ENCODE measurements around the gene SEMA3F.

SEMA3F gene

DNA sequence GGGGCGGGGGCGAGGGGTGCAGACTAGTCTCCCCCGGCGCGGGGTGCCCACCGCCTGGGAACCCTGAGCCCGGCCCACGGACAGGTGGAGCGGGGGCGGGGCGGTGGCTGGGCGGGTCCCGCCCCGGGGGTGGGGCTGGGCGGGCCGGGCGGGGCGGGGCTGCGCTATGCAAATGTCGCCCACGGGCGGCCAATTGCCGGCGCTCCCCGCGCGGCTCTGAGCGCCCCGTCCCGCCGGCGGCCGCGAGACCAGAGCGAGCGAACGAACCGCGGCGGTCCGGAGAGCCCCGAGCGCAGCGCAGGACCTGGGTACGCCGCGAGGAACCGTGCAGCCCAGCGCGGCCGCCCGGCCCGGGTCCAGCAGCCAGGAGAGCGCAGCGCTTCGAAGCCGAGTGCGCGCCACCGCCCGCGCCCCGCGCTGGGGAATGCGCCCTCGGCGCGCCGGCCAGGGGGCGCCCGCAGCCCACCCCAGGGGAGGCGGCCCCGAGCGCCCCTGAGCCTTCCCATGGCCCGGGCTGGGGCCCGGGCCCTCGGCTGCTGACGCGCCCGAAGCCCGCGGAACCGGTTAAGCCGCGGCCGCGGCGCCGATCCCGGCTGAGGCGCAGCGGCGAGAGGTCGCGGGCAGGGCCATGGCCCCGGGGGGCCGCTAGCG, at the start of gene SEMA3F:
TSS of gene SEMA3F (plus strand) at position 485 of the 651 bp plus-strand sequence. CDS start 4,299 bp downstream, outside the sequence.
- peak; percentile 28 for DNase-seq

GRCh38 chr3:50111757-50112156, 43.4 kb upstream of the SEMA3F start:
- DNase-seq = no peak

- no peak for DNase-seq
Measured at GRCh38 chr3:50112462-50112861, 42.7 kb upstream of the SEMA3F start.

DNA sequence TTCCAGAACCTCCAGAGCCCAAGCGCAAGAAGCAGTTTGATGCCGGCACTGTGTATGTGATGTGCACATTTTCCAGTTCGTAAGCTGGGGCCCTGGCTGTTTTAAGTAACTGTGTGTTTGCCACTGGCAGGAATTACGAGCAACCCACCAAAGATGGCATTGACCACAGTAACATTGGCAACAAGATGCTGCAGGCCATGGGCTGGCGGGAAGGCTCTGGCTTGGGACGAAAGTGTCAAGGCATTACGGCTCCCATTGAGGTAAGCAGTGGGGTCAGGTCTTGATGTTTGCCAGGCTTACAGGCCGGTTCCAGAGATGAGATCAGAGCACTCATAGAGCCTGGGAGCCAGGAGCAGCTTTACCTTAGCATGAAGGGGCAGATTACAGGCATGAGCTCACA, 38.0 kb upstream of the SEMA3F start:
- no peak for DNase-seq

GRCh38 chr3:50118237-50118636, 36.9 kb upstream of the SEMA3F start:
- no peak for DNase-seq

- DNase-seq = no peak
Measured at GRCh38 chr3:50119786-50120185, 35.3 kb upstream of the SEMA3F start.

GRCh38 chr3:50120364-50121071, 34.6 kb upstream of the SEMA3F start:
- no peak for DNase-seq

DNA sequence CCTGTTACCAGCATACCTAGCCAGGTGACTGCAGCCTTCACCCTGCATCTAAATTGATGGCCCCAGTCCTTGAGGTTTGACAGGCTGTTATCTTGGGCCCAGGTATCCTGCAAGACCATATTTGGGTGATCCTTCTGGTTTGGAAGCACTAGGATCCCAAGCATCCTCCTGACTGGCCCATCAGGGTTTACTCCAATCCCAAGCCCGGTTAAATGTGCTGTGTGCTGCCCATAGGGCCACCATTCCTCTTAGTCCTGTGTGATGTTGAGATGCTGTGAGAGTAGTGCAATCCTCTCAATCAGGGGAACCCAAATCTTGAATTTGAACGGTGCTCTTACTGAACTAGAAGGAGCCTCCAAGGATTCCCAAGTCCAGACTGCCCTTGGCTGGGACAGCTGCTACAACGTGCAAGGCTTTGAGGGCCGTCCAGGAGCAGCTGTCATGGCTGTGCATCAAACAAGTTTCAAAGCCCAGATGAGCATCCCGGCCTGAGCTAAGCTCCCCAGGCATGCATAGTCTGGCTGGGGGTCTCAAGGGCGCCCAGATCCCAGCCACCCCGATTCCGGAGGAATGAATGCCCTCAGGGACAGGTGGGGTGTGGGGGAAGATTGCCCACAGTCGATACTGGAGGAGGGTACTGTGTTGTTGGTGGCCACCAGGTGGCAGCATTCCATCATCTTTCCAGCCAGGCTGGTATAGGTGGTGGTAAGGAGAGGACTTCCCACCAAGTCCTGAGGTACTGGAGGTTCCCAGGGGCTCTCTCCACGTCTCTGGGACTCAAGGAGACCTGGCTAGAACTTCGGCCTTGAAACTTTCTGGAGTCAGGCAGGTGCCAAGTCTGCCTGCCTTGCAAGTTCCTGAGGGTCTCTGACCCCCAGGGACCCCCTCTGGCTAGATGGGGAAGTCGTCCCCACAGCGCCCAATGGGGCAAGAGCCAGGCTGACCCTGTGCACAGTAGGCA, 33.8 kb upstream of the SEMA3F start:
- DNase-seq = peak; percentile 77

DNA sequence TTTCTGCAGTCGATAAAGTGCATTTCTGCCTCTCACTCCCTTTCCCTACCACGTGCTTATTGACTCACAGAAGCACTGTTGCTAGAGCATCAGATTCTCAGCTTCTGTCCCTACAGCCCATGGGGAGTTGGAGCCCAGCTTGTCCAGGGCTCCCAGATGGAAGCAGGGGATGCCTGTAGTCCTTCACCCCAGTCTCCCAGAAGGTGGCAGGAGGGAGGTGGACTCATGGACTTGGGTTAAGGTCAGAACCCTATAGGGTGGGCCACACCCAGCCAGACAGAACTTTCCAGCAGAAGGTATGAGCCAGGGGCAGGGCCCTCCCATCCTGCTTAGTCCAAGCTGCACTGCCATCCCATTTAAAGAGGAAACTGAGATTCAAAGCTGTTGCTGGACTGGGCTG, 33.1 kb upstream of the SEMA3F start:
- no peak for DNase-seq

DNA sequence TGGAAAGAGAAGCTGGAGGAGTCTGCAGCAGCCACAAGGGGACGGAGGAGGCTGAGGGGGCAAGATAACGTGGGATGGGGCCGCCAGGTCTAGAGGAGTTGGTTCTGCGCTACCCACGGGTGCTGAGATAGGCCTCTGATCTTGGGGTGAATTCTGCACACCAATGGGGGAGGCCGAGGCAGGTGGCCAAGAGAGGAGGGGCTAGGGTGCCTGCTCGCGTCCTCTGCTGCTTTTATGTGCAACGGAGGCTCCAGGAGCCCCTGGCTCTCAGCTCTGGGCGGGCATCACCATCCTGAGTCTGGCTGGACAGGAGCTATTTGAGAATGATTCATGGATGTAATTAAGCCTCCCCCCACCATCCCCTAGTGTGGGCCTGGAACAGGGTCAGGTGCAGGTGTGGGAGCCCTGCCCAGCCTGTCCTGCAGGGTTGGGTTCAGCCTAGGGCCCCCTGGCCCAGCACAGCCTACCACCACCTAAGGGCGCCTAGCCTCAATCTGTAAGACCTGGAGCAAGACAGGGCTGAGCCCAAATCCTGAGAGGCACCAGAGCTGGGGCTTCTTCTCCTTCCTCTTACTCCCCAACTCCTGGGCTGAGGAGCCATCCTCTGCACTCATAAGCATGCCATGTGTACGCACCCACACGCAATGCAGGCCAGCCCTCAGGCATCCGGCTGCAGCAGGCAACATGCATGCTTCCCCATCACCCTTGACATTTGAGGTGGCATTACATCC, 32.3 kb upstream of the SEMA3F start:
- no peak for DNase-seq

DNA sequence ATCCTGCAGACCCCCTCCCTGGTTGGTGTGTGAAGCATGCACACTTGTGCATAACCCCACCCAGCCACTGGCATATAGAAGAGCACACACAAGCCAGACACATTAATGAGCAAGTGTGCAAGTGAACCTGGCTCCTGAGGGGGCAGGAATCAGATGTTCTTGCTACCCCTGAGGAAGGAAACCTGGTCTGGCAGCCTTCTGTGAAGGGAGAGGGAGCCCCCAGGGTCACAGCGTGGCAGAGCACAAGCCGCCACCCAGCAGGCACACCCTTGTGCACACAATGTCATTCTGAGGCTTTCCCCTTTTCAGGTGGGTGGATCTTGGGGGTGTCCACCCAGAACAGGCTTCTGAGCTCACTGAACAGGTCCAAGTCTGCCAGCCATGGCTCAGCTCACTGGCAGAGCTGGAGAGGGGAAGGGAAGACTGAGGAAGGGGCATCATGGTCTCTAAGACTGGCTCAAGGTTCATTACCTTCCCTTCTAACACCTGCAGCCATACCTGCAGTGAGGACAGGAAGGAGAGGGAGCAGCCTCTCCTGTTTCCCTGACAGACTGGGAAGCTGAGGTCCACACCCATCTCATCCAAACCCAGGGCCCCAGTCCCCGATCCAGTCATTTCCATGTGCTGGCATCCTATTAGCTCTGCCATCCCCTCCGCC, 31.6 kb upstream of the SEMA3F start:
- DNase-seq = no peak

GRCh38 chr3:50124052-50124799, 30.9 kb upstream of the SEMA3F start:
- no peak for DNase-seq

- DNase-seq = no peak
Measured at GRCh38 chr3:50124800-50125178, 30.3 kb upstream of the SEMA3F start.

DNA sequence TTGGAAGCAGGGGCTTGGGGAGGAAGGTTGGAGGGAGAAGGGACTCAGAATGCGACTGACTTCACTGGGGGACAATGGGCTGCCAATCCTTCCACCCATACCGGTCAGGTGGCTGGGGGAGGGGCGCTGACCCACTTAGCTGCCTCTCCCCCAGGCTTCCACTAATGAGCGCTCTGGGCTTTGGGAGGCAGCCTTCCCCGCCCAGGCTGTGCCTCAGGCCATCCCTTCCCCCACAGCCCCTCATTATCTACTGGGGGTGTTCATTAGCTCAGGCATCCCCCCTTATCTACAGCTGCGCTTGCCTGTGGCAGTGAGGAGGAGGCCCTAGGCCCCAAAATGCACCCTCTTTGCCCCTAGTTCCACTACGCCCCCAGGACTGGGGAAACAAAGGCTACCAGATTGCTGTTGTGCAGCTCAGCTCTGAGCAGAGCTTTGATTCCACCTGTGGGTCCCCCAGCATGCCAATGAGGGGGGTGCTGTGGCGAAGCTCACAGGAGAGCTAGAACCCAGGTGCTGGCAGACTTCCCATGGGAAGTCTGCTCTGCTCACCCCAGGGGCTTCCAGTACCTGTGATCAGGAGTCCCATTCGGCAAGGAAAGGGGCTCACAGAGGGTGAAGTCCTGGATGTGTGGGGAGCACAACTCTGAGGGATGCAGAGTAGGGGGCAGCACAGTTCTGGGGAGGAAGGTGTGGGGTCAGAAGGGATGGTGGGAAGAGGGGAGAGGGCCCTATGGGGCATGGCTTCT, 29.4 kb upstream of the SEMA3F start:
- no peak for DNase-seq

DNA sequence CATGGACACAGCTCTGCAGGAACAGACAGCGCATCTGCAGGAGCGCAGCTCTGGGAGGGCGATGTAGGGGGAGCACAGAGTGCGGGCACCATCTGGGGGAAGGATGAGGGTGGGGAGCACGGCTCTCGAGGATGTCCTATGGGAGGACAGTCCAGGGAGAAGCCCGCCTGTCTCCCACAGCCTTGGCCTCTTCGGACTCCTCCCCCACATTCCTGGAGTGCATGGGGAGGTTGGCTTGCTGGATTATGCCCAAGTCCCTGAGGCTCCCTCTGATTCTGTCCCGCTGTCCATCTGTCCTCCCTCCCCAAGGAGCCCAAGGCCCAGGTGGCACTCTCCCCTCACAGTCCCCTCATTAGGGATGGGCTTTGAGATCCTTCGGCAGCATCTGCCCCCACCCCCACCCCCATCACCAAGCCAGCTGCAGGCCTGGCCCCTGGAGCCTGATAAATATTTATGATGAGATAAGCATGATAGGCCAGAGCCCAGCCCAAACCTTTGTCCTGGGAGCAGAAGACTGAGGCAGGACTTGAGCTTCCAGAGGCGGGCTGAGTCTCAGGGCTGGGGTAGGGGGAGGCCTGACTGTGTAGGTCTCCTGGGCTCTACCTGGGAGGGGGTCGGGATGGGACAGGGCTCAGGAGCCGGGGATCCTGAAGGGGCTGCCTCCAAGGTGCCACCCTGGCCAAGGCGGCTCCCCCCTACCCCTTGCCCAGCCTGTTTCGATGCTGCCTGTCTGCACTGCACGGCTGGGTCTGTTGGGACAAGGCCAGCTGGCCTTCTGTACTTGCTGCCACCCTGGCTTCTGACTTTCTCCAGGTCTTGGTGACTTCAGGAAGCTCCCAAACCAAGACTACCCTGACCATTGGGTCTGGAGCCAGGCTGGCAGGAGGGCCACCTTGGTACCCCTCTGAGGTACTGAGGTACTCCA, 28.6 kb upstream of the SEMA3F start:
- DNase-seq = no peak

DNA sequence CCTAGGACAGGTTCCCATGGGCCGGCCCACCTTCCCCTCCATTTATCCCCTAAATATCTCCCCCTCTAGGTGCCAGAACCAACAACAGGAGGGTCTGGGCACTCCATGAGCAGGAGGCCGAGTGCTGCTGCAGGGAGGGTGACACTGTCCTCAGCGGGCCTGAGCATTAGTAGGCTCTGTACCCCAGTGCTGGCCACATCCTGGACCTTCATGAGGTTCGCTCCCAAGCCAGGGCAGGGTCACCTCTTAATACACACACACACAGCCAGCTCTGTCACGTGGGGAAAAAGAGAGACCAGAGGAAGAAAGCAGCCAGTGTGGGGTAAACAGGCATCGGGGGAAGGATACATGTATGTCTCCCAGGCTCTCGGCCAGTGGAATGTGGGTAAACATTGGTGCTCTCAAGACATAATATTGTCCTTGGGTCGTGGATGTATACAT, 27.9 kb upstream of the SEMA3F start:
- DNase-seq = no peak

DNA sequence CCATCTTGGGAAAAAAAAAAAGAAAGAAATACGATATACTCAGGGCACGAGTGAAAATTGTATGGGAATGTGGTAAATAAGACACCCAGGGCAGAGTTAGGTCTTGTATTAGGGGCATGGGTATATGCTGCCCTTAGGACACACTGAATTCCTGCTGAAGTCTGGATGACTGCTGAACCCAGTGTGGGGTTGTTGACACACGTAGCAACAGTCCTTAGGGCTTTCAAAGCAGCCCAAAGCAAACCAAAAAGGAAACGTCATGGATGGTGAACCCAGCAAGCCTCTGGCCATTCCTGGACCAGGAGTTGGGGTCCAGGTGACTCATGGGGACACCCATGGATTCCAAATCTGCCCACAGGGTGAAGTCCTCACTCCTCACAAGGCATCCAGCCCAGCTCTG, 27.1 kb upstream of the SEMA3F start:
- no peak for DNase-seq

GRCh38 chr3:50130436-50130835, 24.7 kb upstream of the SEMA3F start:
- DNase-seq = no peak

GRCh38 chr3:50132421-50133282, 22.5 kb upstream of the SEMA3F start:
- DNase-seq = no peak
